Esophagus muscularis mucosa (tissue), 4 donors: Measurements from ENCODE around the gene CC2D2A. TPM values are rescaled to one million over a fixed set of nuclear protein-coding genes. Genes with fewer than 3 reads are reported as not detected.

Experiments
- DNase-seq: peaks from one replicate; pipeline ENCODE4 v3.0.0-alpha.2; 2017; ENCODE audit errors: extremely low spot score
- H3K27ac ChIP-seq, 4 donors: fragments of 200-600 bp; sonication (generic); replicated peaks in 1 of 4; 1 replicate in 3 of 4; 2 replicates in 1 of 4; pipeline ENCODE4 v1.5.1; 2016 to 2019; ENCODE audit warnings: mild to moderate bottlenecking in 1 of 4
- H3K27me3 ChIP-seq, 4 donors: fragments of 200-600 bp; sonication (generic); one replicate each; pipeline versions ENCODE4 v1.5.1 to v1.6.0; 2016 to 2019
- H3K36me3 ChIP-seq, 4 donors: fragments of 200-600 bp; sonication (generic); one replicate each; pipeline ENCODE4 v1.5.1; 2016 to 2019
- H3K4me1 ChIP-seq, 4 donors: fragments of 200-600 bp; sonication (generic); one replicate each; pipeline ENCODE4 v1.5.1; 2016 to 2019
- H3K4me3 ChIP-seq, 4 donors: fragments of 200-600 bp; sonication (generic); 1 replicate in 2 of 4; 2 replicates in 2 of 4; pipeline ENCODE4 v1.5.1; 2016 to 2019; ENCODE audit warnings: mild to moderate bottlenecking in 4 of 4, moderate library complexity in 1 of 4
- H3K9me3 ChIP-seq, 4 donors: fragments of 200-600 bp; sonication (generic); 1 replicate in 3 of 4; 2 replicates in 1 of 4; pipeline ENCODE4 v1.5.1; 2016 to 2019
- EP300 ChIP-seq: sonication (generic); formaldehyde crosslinking; IDR thresholded peaks from one replicate; pipeline ENCODE4 v1.6.1; 2017; ENCODE audit warnings: antibody characterized with exemption
- POLR2A ChIP-seq: fragments of 450-650 bp; IDR thresholded peaks from one replicate; pipeline ENCODE4 v1.6.1; 2017; ENCODE audit warnings: antibody characterized with exemption, moderate library complexity, mild to moderate bottlenecking, low read depth
- POLR2AphosphoS5 ChIP-seq, 2 donors: sonication (generic); formaldehyde crosslinking; IDR thresholded peaks; one replicate each; pipeline ENCODE4 v1.6.1; 2017; ENCODE audit warnings: antibody characterized with exemption in 2 of 2
- WGBS: methylation state at CpG from one replicate; pipeline ENCODE4 v1.1.5; 2018; 5-methylcytosine and 5-hydroxymethylcytosine counted together
- intact Hi-C: fragments of 100-400 bp; cut with DNase I; formaldehyde crosslinking; loops from one replicate; pipeline ENCODE4 v1.15.1; 2023
- total RNA-seq, 4 donors: library from RNA; depleted of rRNA; stranded (reverse); fragments of >200 nt; gene quantifications; one replicate each; pipeline versions ENCODE4 v1.1.0 to v1.2.1, GENCODE V29; 2016
- TF ChIP-seq, protein P1 (sequence below), 3 experiments: fragments of 200-600 bp in 2 of 3; fragments of 450-650 bp in 1 of 3; sonication (generic) in 2 of 3; IDR thresholded peaks; one replicate each; pipeline ENCODE4 v1.5.1; 2017 to 2019; ENCODE audit warnings: antibody characterized with exemption in 3 of 3, mild to moderate bottlenecking in 2 of 3, moderate library complexity in 1 of 3

The CC2D2A gene
- total RNA-seq, 4 donors from 2014 or later, result 23.0 to 59.7 (median 45.0) TPM

DNA sequence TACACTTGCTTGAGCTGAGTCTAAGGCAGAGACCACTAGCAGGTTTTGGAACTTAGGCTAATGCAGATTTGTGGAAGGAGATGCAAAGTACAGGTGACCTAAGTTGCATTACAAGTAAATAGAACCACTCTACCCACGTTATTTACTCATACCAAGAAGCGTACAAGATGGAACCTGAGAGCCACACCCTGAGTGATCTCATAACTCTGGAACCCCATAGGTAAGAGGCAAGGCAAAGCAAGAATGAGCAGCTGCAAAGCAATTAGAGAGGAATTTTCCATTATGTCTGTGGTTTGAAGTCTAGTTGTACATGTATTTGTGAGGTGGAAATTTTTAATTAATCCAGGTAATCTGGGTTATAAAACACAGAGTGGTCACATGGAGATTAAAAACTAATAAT lies 55.4 kb downstream of the CC2D2A start:
- intact Hi-C loops, result no loop called here
- TF ChIP-seq POLR2A (no peak), EP300 (no peak), POLR2AphosphoS5 (IDR thresholded peaks at IDR 0.05) (no peak)
- TF ChIP-seq, protein P1, sequence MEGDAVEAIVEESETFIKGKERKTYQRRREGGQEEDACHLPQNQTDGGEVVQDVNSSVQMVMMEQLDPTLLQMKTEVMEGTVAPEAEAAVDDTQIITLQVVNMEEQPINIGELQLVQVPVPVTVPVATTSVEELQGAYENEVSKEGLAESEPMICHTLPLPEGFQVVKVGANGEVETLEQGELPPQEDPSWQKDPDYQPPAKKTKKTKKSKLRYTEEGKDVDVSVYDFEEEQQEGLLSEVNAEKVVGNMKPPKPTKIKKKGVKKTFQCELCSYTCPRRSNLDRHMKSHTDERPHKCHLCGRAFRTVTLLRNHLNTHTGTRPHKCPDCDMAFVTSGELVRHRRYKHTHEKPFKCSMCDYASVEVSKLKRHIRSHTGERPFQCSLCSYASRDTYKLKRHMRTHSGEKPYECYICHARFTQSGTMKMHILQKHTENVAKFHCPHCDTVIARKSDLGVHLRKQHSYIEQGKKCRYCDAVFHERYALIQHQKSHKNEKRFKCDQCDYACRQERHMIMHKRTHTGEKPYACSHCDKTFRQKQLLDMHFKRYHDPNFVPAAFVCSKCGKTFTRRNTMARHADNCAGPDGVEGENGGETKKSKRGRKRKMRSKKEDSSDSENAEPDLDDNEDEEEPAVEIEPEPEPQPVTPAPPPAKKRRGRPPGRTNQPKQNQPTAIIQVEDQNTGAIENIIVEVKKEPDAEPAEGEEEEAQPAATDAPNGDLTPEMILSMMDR (IDR thresholded peaks at IDR 0.05), result no peak
- Histone ChIP-seq H3K27me3 (no peaks in the 10 kb centered on the region), H3K36me3 (peaks cover 0 to 66% (median 15%) of the 10 kb centered on the region in 4 donors), H3K9me3 (no peaks in the 10 kb centered on the region), H3K27ac (no peak overlapping the region), H3K4me1 (no peaks in the 10 kb centered on the region), H3K4me3 (no peak overlapping the region)
- DNase-seq, result no peak
- 92% methylated on average over 2 of the region's 2 CpGs for WGBS

DNA sequence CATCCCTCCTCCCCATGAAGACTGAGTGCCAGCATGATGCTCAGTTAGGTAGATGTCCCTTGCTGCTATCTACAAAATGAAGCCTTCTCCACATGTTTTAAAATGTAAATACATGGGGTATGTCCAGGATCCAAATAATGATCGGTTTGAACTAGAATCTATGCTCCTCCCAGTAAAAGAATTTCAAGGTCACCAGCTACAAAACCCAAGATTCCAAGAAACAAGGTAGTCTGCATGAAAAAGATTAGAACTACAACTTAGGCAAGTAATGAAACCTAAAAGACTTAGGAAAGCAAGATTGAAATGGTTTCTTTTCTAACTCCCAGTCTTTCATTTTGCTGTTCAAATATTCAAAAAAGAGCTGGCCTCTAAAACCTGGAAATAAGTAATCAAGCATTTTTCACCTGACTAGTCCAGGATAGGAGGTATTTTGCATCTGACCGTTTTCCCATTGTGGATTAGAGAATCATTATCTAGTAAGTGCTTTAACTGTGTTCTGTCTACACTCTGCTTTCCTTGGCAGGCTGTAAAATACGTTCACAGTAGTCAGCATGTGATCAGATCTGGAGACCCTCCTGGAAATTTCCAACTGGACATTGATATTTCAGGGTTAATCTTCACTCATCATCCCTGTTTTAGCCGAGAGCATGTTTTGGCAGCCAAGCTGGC lies 57.4 kb downstream of the CC2D2A start:
- H3K9me3 ChIP-seq, result no peaks in the 10 kb centered on the region
- peaks cover 0 to 63% (median 20%) of the 10 kb centered on the region in 4 donors for H3K36me3 ChIP-seq
- TF ChIP-seq POLR2AphosphoS5 (IDR thresholded peaks at IDR 0.05) (no peak), POLR2A (no peak), EP300 (no peak)
- TF ChIP-seq, protein P1 (IDR thresholded peaks at IDR 0.05), result no peak
- no peak for DNase-seq
- no peak overlapping the region for H3K27ac ChIP-seq
- intact Hi-C loops, result no loop called here
- no peak overlapping the region for H3K4me3 ChIP-seq
- H3K27me3 ChIP-seq, result no peaks in the 10 kb centered on the region
- no peaks in the 10 kb centered on the region for H3K4me1 ChIP-seq
- 87% methylated on average over 4 of the region's 4 CpGs for WGBS

DNA sequence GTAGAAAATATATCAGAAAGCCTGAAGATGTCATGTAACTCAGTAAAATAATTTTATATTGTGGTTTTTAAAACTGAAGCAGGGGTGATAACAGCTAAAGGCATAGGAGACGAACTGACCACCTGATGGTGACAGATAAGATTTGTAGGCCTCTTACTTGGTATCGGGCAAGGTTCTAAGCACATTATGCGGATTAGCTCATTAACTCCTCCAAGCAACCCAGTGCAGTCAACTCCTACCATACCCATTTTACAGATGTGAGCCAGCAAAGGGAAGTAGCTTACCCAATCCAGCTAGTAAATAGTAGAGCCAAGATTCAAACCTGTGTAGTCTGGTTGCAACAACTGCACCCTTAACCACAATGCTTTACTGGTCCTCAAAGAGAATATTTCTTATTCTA lies 62.1 kb downstream of the CC2D2A start:
- 96% methylated on average over 3 of the region's 3 CpGs for WGBS
- Histone ChIP-seq H3K4me1 (peaks cover 0 to 5% (median 4%) of the 10 kb centered on the region in 4 donors), H3K36me3 (peaks cover 0 to 48% (median 23%) of the 10 kb centered on the region in 4 donors)

GRCh38 chr4:15533817-15534216 lies 64.1 kb downstream of the CC2D2A start:
- H3K36me3 ChIP-seq, result peaks cover 14 to 50% (median 27%) of the 10 kb centered on the region in 4 donors
- no peak overlapping the region for H3K27ac ChIP-seq
- H3K4me3 ChIP-seq, result no peak overlapping the region
- intact Hi-C loops, result no loop called here
- H3K9me3 ChIP-seq, result no peaks in the 10 kb centered on the region
- TF ChIP-seq EP300 (no peak), POLR2AphosphoS5 (IDR thresholded peaks at IDR 0.05) (no peak), POLR2A (no peak)
- no peak for DNase-seq
- WGBS, result 87% methylated on average over 2 of the region's 2 CpGs
- H3K4me1 ChIP-seq, result peaks cover 0 to 12% (median 8%) of the 10 kb centered on the region in 4 donors
- no peaks in the 10 kb centered on the region for H3K27me3 ChIP-seq

More for the DNA sequence above, 62.1 kb downstream of the CC2D2A start:
- TF ChIP-seq, protein P1 (IDR thresholded peaks at IDR 0.05), result no peak
- TF ChIP-seq POLR2A, result no peak
- no peak for TF ChIP-seq EP300
- TF ChIP-seq POLR2AphosphoS5 (IDR thresholded peaks at IDR 0.05), result no peak
- no peak for DNase-seq
- intact Hi-C loops, result no loop called here
- Histone ChIP-seq H3K27ac (no peak overlapping the region), H3K27me3 (no peaks in the 10 kb centered on the region), H3K4me3 (no peak overlapping the region), H3K9me3 (no peaks in the 10 kb centered on the region)

DNA sequence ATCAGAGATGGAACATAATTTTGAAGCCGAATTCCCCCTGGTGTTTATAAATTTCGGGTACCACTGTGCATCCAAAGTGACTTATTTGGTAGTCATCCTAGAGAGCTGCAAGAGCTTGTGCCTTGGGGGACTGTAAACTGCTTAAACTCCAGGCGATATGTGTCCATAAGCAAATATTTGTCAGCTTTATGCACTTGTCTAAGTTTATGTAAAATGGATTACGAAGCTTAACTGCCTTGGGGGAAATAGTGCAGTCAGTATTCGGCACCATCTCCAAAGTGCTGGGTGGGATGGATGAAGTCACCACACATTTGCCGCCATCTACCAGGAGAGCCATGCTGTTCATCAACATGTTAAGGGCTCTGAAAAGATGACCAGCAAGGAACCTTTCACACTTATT lies 65.9 kb downstream of the CC2D2A start:
- intact Hi-C loops, result no loop called here
- no peak overlapping the region for H3K27ac ChIP-seq

More for the DNA sequence above, 65.9 kb downstream of the CC2D2A start:
- peaks cover 0 to 12% (median 8%) of the 10 kb centered on the region in 4 donors for H3K4me1 ChIP-seq
- H3K27me3 ChIP-seq, result no peaks in the 10 kb centered on the region
- TF ChIP-seq POLR2AphosphoS5 (IDR thresholded peaks at IDR 0.05), result no peak
- TF ChIP-seq, protein P1 (IDR thresholded peaks at IDR 0.05), result no peak
- TF ChIP-seq POLR2A, result no peak
- TF ChIP-seq EP300, result no peak
- no peak overlapping the region for H3K4me3 ChIP-seq
- no peak for DNase-seq
- 93% methylated on average over 6 of the region's 6 CpGs for WGBS
- H3K36me3 ChIP-seq, result peaks cover 15 to 59% (median 28%) of the 10 kb centered on the region in 4 donors
- no peaks in the 10 kb centered on the region for H3K9me3 ChIP-seq
